CD4-positive, alpha-beta T cell treated with Interleukin-10 for 1 hour (primary cell): ENCODE data around the gene BARHL1.
"Not testable (repeated sequence)": the region's sequence is repeated elsewhere in the genome, so short reads cannot be mapped to it uniquely, and the experiment has no call there.

Experiments
- DNase-seq: peaks from one replicate; pipeline ENCODE4 v3.0.0-alpha.2; 2020

BARHL1 gene

DNA sequence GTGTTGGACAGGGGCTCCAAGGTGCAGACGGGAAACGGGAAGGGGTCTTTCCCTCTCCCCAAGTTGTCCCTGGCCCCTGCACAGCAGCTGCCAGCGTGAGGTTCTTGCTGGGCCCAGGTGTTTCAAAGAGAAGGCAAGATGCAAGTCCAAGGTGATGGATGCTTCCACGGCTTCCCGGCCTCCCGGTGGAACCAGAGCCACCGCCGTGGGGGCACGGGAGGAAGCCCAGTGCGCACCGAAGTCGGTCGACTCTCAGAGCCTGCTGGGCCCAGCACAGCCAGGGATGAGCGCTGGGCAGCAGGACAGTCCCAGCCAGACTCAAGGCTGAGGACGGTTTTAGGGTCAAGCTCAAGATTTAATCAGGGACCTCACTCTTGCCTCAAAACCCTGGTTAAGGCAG is 25.2 kb upstream of the BARHL1 start:
- DNase-seq: no peak

DNA sequence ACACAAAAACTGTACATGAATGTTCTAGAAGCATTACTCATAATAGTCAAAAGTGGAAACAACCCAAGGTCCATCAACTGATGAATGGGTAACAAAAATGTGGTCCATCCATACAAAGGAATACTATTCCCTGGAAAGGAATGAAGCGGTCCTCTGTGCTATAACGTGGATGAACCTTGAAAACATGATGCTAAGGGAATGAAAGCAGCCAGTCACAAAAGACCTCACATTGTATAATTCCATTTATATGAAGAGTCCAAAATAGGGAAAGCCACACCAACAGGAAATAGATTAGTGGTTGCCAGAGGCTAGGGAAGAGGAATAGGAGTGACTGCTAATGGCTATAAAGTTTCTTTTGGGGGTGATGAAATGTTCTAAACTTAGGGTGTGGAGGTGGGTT is 22.7 kb upstream of the BARHL1 start:
- no peak for DNase-seq

DNA sequence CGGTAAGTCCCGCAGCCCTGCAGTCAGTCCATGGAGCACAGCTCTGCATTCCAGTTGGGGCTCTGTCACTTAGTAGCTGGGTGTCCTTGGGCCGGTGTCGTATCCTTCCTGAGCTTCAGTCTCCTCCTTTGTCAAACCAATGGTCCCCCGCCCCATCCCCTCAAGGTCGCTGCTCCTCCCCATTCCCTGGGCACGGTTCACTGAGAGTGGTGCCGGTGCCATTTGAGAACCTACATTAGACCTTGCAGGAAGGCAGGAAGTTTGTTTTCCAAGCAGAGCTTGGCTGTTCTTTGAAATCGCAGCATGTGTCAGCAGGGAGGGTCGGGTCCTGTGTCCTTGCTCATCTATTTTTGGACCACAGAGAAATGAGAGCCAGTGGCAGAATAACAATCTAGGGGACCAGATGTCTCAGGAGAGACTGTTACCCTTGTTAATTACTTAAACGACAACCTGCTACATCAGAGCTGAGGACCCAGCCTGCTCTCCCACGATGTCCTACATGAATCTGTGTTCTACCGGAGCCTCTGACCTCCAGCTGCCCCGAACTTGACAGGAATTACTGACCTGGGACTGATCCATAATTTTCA is 21.7 kb upstream of the BARHL1 start:
- DNase-seq: no peak

DNA sequence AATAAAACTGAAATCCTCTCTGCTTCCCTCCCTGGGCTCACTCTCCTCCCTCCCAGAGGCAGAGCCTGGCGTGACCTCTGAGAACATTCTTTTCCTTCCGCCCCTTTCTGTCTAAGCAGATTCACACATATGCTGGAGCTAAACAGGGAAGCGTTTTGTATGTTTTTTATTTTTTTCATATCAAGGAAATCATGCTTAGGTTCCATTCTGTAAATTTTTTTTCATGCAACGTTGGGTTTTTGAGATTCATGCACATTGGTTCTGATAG is 20.2 kb upstream of the BARHL1 start:
- DNase-seq: no peak

- no peak for DNase-seq
Measured at GRCh38 chr9:132564526-132564925, 17.9 kb upstream of the BARHL1 start.

GRCh38 chr9:132568787-132569186 is 13.6 kb upstream of the BARHL1 start:
- not testable (repeated sequence) for DNase-seq

- DNase-seq: no peak
Measured at GRCh38 chr9:132571806-132572600, 10.4 kb upstream of the BARHL1 start.

GRCh38 chr9:132572921-132573320 is 9.5 kb upstream of the BARHL1 start:
- no peak for DNase-seq

GRCh38 chr9:132575005-132575609 is 7.3 kb upstream of the BARHL1 start:
- DNase-seq: peak; percentile 55

GRCh38 chr9:132575811-132576210 is 6.6 kb upstream of the BARHL1 start:
- no peak for DNase-seq

DNA sequence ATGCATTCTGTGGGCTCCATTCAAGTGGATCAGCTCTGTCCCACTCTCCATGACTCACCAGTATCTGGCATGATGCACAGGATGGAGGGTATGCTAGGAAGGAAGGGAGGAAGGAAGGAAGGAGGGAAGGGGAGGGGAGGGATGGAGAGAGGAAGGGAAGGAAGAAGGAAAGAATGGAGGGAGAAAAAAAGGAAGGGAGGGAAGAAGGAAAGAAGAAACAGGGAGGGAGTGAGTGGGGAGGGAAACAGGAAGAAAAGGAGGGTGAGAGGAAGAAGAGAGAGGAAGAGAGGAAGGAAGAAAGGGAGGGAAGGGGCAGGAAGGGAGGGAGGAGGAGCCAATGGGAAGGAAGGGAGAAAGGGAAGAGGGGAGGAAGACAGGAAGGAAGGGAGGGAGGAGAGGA is 5.3 kb upstream of the BARHL1 start:
- no peak for DNase-seq

DNA sequence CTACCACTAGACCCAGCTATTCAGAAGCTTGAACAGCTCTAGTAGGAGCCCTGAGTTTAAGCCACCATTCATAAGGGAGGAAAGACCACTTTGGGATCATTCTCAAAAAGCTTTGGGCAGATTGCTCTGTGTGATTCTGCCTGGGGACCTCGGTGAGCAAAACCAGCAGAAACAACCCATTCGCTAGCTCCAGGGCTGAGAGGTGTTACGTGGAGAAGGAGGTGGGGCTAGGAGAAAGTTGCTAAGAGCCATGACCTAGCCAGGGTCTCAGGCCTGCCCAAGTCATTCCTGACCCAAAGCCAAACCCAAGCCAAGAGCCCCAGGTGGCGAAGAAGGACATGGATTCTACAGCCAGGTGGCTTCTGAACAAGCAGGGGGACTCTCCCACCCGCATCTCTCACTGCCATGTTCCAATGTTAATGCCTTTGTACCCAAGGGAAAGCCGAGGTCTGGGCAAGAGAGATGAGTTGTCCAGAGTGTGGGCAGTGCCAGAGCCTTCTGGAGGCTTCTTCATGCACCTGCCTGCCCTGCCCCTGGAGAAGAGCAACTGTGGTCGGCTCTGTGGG is 4.0 kb upstream of the BARHL1 start:
- DNase-seq: no peak

- no peak for DNase-seq
Measured at GRCh38 chr9:132579427-132579798, 3.0 kb upstream of the BARHL1 start.

- DNase-seq: no peak
Measured at GRCh38 chr9:132582786-132583583, 579 bp downstream of the BARHL1 start.

DNA sequence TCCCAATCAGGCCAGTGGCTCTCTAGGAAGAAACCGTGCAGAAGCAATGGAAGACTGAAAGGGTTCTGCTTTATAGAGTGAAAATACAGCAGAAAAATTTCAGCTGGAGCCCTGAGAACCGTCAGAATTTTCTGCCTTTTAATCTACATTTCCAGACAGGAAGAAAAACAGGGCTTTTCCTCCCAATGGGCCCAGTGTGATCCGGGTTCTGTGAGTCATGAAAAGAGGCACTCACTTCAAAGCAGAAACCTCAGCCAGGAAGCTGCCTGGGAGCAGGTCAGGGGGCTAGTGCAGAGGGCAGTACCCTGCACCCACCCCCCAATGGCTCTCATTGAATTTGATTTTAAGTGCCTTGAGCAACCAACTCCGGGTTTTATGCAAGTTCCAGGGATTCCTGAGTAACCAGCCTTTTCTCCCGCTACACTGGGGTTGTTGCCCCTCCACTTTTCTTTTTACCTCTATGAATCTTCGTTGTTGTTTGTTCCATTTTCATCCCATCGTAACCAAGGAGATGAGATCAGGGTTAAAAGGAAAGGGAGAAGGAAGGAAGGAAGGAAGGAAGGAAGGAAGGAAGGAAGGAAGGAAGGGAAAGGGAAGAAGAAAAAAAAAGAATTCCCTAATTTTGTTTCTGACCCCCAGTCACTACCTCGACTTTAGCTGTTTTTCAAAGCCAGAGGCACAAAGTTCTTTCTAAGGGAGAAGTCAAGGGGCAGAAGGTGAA is 1.3 kb downstream of the BARHL1 start:
- no peak for DNase-seq

DNA sequence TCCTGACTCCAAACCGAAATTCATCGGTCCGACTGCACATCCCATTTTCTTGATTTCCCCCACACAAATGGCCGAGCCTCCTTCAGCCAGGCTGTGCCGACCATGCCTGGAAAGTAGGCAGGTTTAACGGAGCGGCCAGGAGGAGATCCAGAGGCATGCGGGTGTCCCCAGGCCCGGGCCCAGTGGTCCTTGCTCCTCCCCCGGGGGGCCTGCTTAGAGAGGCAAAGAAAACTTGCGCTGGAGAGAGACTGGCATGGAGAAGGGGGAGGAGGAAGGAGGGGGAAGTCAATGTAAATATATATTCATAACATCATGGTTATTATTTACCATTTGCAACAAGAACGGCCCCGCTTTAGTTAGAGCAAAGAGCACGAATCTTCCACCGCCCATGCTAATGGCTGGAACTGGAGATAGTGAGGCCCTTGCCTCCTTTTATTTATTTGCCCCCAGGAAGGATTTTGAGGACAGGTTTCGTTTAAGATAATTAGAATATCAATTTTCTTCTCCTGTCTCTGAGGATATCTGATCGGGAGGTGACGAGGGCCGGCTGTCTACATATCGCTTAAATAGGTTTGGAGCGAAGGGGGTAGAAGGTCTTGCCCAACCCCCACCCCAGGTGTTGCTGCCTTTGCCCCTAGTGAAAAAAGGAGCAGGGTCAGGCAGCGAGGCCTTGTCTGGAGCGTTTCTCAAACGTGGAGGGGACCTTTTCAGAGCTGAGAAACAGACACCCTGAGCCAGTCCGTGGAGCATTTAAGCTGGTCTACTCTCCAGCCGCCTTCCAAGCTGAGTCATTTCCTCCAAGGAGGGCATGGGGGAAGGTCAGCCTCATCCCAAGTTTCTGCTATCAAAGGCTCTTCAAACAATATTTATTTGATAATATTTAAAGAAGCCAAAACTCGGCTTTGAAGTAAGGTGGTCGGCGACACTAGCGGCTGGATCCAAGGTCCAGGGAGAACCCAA is 2.5 kb downstream of the BARHL1 start:
- DNase-seq: no peak

DNA sequence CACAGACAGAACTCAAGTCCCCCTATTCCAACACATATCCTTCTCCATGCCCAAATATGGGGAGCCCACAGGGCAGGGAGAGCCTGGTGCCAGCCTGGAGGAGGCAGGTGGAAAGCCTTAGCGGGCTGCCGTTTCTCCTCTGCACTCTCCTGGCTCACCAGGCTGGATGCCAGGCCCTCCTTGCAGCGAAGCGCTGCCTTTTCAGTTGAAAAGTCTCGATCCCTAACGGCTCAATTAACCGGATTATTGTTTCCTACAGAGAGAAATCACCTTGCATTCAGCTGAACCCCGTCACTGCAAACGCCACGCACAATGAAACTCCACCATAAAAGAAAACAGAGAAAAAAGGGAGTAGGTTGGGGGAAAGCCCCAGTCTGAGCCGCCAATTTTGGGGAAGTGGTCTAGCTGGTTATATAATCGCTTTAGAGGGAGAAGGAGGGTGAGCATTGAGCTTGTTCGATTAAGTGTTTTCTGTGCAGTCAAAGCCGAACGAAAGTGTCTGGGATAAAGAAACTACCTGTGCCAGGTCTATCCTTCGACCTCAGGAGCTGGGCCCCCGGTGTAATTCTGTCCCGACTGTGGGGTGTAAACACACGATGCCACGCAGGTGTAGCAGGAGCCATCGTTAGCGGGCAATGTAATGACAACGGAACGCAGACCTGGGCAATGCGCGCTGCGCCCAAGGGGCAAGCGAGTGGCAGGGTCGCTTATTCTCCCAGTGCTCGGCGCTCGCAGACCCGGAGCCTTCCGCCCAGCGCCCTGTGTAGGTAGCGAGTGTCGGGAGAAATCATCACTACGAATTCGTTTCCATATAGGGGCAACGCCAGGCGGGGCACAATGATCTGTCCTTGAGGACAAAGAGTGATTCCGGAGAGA is 3.8 kb downstream of the BARHL1 start:
- DNase-seq: peak; percentile 3

DNA sequence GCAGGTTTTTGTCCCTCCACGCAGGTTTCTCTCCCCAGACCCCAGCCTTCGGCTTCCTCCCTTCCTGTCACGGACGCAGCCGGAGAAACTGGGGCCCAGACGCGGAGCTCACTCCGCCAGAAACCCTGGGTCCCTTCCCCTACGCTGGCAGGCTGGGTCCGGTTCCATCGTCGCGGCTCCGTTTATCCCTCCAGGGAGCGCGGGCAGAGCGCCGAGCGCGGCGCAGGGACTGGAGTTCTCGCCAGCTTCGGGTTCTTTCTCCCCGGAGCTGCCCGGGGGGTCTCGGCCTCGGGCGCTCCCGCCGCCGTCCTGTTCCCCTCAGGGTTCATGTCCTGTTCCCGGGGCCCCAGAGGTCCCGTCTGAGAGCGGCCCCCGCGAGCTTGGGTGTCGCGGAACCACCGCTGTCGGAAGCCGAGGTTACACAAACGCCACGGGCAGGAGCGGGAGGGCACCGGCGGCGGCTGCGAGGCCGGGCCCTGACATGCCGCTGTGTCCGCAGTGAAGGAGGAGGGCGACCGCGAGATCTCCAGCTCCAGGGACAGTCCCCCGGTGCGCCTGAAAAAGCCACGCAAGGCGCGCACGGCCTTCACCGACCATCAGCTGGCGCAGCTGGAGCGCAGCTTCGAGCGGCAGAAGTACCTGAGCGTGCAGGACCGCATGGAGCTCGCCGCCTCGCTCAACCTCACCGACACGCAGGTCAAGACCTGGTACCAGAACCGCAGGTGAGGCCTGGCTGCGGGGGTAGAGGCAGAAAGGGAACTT is 4.6 kb downstream of the BARHL1 start:
- DNase-seq: no peak

DNA sequence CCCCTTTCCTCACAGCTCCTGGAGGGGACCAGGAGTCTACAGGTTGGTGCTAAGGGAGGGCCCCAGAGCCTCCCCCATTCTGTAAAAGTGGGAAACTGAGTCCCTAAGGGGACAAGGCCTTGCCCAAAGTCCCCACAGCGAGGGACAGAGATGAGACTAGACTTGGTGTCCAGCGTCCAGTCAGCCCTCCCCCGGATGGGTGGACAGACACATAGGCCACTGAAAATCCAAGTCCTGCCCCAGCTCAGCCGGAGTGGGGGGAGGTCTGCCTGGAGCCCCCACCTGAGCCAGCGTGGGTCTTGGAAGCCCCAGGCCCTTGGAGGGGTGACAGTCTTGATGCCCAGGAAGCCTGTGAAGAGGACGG is 5.2 kb downstream of the BARHL1 start:
- no peak for DNase-seq

GRCh38 chr9:132588098-132588497 is 5.7 kb downstream of the BARHL1 start:
- DNase-seq: no peak
